K562 (cell line): ENCODE measurements around the gene MCIDAS. TPM values are rescaled to one million over a fixed set of nuclear protein-coding genes. Genes with fewer than 3 reads are reported as not detected.

ENCODE experiments used
- COPS2 ChIP-seq: fragments of 450-650 bp; conservative IDR thresholded peaks from 2 replicates; pipeline ENCODE4 v1.6.1; 2016; ENCODE audit warnings: mild to moderate bottlenecking, moderate library complexity
- CREM ChIP-seq: IDR thresholded peaks from 2 replicates; pipeline ENCODE4 v1.6.1; 2014; ENCODE audit warnings: antibody characterized with exemption, low read depth
- ETV1 ChIP-seq: fragments of 450-650 bp; conservative IDR thresholded peaks from 2 replicates; pipeline ENCODE4 v1.6.1; 2016; ENCODE audit warnings: missing genetic modification characterization, control low read depth, low read depth, missing compliant biosample characterization
- FOXK2 ChIP-seq, 2 experiments: fragments of 450-650 bp; IDR thresholded peaks in 1 of 2; conservative IDR thresholded peaks in 1 of 2; 2 replicates each; pipeline ENCODE4 v1.6.1; 2016; ENCODE audit warnings: low read depth in 2 of 2, mild to moderate bottlenecking in 1 of 2
- GATAD2B ChIP-seq: fragments of 450-650 bp; IDR thresholded peaks from 2 replicates; pipeline ENCODE4 v1.6.1; 2017; ENCODE audit warnings: mild to moderate bottlenecking, borderline replicate concordance
- GTF2A2 ChIP-seq: IDR thresholded peaks from 2 replicates; pipeline ENCODE4 v1.6.1; 2016; ENCODE audit warnings: mild to moderate bottlenecking, missing genetic modification characterization, missing compliant biosample characterization
- KLF13 ChIP-seq: fragments of 450-650 bp; IDR thresholded peaks from 2 replicates; pipeline ENCODE4 v1.6.1; 2016; ENCODE audit warnings: missing genetic modification characterization, low read depth, mild to moderate bottlenecking, missing compliant biosample characterization, moderate library complexity, borderline replicate concordance
- MTA1 ChIP-seq: fragments of 450-650 bp; IDR thresholded peaks from 2 replicates; pipeline ENCODE4 v1.6.1; 2017; ENCODE audit warnings: borderline replicate concordance
- MTA3 ChIP-seq: fragments of 450-650 bp; formaldehyde crosslinking; IDR thresholded peaks from 2 replicates; pipeline ENCODE4 v1.6.1; 2017; ENCODE audit warnings: mild to moderate bottlenecking, borderline replicate concordance
- PML ChIP-seq: IDR thresholded peaks from 2 replicates; pipeline ENCODE4 v1.6.1; 2012; ENCODE audit warnings: low read length, inconsistent platforms
- STAT5A ChIP-seq: IDR thresholded peaks from 2 replicates; pipeline ENCODE4 v1.6.1; 2012; ENCODE audit warnings: low read length, inconsistent platforms, borderline replicate concordance
- ZFP91 ChIP-seq: sonication (generic); formaldehyde crosslinking; IDR thresholded peaks from 2 replicates; pipeline ENCODE4 v1.8.0; 2022; ENCODE audit warnings: mild to moderate bottlenecking, missing genetic modification reagents
- ZNF146 ChIP-seq: IDR thresholded peaks from one replicate; pipeline ENCODE4 v1.6.1; 2018; ENCODE audit warnings: missing compliant biosample characterization; ENCODE audit not compliant: unreplicated experiment
- ZNF212 ChIP-seq: fragments of 450-650 bp; formaldehyde crosslinking; IDR thresholded peaks from 2 replicates; pipeline ENCODE4 v1.4.0; 2020; ENCODE audit warnings: mild to moderate bottlenecking
- ZNF644 ChIP-seq: fragments of 200-800 bp; sonication (Bioruptor generic); IDR thresholded peaks from 2 replicates; pipeline ENCODE4 v1.6.1; 2016; ENCODE audit warnings: low read depth, missing genetic modification characterization, missing compliant biosample characterization
- polyA plus RNA-seq, 8 experiments: library from polyadenylated mRNA; depleted of rRNA in 4 of 8; stranded (reverse) in 5 of 8; unstranded in 3 of 8; fragments of >200 nt; fragmentation: Nextera tagmentation in 2 of 8; fragmentation: Illumina TruSeq in 1 of 8; extraction: Ambion mirVana in 2 of 8; extraction: Trizol in 1 of 8; gene quantifications; 2 replicates each; pipeline versions ENCODE4 v1.2.1 to v1.2.3, GENCODE V29; 2011 to 2014; ENCODE audit warnings: inconsistent platforms in 1 of 8, missing spikeins in 1 of 8
- total RNA-seq, 7 experiments: library from RNA; depleted of rRNA in 6 of 7; stranded (reverse); fragments of >200 nt in 6 of 7; fragmentation: Illumina TruSeq in 2 of 7; extraction: Trizol in 2 of 7; gene quantifications; 2 replicates each; pipeline versions ENCODE4 v1.2.1 to v1.2.3, GENCODE V29; 2011 to 2021; ENCODE audit warnings: low replicate concordance in 1 of 7
- TF ChIP-seq, protein P1 (sequence below): sonication (generic); formaldehyde crosslinking; IDR thresholded peaks from 2 replicates; pipeline ENCODE4 v1.8.1; 2022; ENCODE audit warnings: missing genetic modification reagents
- TF ChIP-seq, protein P2 (sequence below), 2 experiments: fragments of 250-450 bp in 1 of 2; fragments of 450-650 bp in 1 of 2; sonication (Bioruptor Pico) in 1 of 2; IDR thresholded peaks; 2 replicates each; pipeline versions ENCODE4 v1.6.1 to v1.8.0; 2016 to 2021; ENCODE audit warnings: mild to moderate bottlenecking in 2 of 2, moderate library complexity in 2 of 2, missing compliant biosample characterization in 1 of 2, missing genetic modification characterization in 1 of 2
- TF ChIP-seq, protein P3 (sequence below): fragments of 450-650 bp; IDR thresholded peaks from 2 replicates; pipeline ENCODE4 v1.6.1; 2017; ENCODE audit warnings: mild to moderate bottlenecking, moderate library complexity
- TF ChIP-seq, protein P4 (sequence below): fragments of 450-650 bp; IDR thresholded peaks from 2 replicates; pipeline ENCODE4 v1.6.1; 2018; ENCODE audit not compliant: partially characterized antibody

Gene MCIDAS
- total and polyA plus RNA-seq, 9 of the 15 experiments (the other 6 are each of a cell fraction or from before 2014, with no cell fraction given), result 0.07 to 1.5 (median 0.69) TPM

DNA sequence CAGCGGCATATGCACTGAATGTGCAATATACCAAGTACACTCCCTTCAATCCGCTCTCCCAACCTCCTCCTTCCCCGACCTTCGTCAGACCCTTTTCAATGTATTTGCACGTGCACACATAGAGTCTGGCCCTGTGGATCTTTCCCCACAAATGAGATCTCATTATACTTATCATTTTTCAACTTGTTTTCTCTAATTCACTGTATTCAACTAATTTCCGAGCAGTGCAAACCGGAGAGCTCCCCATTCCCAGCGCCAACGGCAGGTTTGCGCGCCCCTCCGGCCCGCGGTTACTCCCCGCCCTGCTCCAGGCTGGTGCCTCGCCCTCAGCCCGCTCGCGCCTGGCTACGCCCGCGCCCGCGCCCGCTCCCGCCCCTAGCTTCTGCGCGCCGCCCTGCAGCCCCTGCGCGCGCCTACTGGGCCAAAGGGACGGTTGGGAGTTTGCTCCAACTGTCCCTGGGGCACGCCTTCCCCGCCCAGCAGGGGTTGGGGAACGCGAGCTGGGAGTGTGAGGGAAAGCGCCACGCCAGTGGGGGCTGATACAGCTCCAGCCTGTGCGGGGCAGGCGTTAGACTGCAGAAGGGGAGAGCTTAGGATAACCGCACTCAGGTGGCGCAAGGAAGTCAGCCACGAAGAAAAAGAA lies 50.8 kb downstream of the MCIDAS start (continued):
- TF ChIP-seq, protein P1, sequence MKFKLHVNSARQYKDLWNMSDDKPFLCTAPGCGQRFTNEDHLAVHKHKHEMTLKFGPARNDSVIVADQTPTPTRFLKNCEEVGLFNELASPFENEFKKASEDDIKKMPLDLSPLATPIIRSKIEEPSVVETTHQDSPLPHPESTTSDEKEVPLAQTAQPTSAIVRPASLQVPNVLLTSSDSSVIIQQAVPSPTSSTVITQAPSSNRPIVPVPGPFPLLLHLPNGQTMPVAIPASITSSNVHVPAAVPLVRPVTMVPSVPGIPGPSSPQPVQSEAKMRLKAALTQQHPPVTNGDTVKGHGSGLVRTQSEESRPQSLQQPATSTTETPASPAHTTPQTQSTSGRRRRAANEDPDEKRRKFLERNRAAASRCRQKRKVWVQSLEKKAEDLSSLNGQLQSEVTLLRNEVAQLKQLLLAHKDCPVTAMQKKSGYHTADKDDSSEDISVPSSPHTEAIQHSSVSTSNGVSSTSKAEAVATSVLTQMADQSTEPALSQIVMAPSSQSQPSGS (CRISPR knock-in tag), result no peak
- TF ChIP-seq KLF13 (tag) (no peak), MTA1 (no peak), ZNF644 (tag) (no peak), ZNF212 (no peak), COPS2 (no peak), GTF2A2 (tag) (no peak), PML (no peak), STAT5A (no peak), ZNF146 (CRISPR knock-in tag) (no peak), ETV1 (tag) (no peak), FOXK2 (conservative IDR thresholded peaks at IDR 0.05 in 1 of 2, IDR thresholded peaks at IDR 0.05 in 1 of 2; ENCODE audit: low read depth in 2 of 2) (no peak), GATAD2B (no peak), MTA3 (peak; percentile 51; the same call in 1 of the 2 replicates), CREM (peak; percentile 34), ZFP91 (CRISPR knock-in tag) (no peak)
- TF ChIP-seq, protein P2, sequence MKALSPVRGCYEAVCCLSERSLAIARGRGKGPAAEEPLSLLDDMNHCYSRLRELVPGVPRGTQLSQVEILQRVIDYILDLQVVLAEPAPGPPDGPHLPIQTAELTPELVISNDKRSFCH (CRISPR knock-in tag; IDR thresholded peaks at IDR 0.05), result no peak
- TF ChIP-seq, protein P2 (tag; IDR thresholded peaks at IDR 0.05), result peak; percentile 74; the same call in 1 of the 2 replicates
- TF ChIP-seq, protein P3, sequence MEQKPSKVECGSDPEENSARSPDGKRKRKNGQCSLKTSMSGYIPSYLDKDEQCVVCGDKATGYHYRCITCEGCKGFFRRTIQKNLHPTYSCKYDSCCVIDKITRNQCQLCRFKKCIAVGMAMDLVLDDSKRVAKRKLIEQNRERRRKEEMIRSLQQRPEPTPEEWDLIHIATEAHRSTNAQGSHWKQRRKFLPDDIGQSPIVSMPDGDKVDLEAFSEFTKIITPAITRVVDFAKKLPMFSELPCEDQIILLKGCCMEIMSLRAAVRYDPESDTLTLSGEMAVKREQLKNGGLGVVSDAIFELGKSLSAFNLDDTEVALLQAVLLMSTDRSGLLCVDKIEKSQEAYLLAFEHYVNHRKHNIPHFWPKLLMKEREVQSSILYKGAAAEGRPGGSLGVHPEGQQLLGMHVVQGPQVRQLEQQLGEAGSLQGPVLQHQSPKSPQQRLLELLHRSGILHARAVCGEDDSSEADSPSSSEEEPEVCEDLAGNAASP, result no peak
- TF ChIP-seq, protein P4, sequence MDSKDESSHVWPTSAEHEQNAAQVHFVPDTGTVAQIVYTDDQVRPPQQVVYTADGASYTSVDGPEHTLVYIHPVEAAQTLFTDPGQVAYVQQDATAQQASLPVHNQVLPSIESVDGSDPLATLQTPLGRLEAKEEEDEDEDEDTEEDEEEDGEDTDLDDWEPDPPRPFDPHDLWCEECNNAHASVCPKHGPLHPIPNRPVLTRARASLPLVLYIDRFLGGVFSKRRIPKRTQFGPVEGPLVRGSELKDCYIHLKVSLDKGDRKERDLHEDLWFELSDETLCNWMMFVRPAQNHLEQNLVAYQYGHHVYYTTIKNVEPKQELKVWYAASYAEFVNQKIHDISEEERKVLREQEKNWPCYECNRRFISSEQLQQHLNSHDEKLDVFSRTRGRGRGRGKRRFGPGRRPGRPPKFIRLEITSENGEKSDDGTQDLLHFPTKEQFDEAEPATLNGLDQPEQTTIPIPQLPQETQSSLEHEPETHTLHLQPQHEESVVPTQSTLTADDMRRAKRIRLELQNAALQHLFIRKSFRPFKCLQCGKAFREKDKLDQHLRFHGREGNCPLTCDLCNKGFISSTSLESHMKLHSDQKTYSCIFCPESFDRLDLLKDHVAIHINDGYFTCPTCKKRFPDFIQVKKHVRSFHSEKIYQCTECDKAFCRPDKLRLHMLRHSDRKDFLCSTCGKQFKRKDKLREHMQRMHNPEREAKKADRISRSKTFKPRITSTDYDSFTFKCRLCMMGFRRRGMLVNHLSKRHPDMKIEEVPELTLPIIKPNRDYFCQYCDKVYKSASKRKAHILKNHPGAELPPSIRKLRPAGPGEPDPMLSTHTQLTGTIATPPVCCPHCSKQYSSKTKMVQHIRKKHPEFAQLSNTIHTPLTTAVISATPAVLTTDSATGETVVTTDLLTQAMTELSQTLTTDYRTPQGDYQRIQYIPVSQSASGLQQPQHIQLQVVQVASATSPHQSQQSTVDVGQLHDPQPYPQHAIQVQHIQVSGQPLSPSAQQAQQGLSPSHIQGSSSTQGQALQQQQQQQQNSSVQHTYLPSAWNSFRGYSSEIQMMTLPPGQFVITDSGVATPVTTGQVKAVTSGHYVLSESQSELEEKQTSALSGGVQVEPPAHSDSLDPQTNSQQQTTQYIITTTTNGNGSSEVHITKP, result no peak
